ENCODE data around the gene HIGD1A. TPM values are rescaled to one million over a fixed set of nuclear protein-coding genes. Genes with fewer than 3 reads are reported as not detected.

Gene HIGD1A
- total and polyA plus RNA-seq, 10 of the 15 experiments (the other 5 are each of a cell fraction or from before 2014, with no cell fraction given): 73.9 to 487 (median 175) TPM

DNA sequence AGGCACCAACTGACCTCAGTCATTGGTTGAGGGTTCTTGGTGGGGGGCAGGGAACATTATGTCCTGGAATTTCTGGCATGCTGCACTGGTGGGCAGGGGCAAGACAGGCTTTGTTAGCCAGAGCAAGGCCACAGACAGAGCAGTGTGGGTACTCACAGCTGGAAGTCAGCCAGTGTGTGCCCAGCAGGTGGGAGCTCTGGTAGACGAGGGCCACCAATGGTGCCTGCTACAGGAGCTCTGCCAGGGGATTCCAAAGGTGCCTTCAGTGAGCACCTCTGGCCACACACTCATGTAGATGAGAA, 40.1 kb upstream of the HIGD1A start:
- intact Hi-C loops (cut with micrococcal nuclease; ENCODE audit: unreplicated experiment) (no loop called here), in situ Hi-C loops (cut with MboI) (no loop called here)
- TF ChIP-seq, protein P1, sequence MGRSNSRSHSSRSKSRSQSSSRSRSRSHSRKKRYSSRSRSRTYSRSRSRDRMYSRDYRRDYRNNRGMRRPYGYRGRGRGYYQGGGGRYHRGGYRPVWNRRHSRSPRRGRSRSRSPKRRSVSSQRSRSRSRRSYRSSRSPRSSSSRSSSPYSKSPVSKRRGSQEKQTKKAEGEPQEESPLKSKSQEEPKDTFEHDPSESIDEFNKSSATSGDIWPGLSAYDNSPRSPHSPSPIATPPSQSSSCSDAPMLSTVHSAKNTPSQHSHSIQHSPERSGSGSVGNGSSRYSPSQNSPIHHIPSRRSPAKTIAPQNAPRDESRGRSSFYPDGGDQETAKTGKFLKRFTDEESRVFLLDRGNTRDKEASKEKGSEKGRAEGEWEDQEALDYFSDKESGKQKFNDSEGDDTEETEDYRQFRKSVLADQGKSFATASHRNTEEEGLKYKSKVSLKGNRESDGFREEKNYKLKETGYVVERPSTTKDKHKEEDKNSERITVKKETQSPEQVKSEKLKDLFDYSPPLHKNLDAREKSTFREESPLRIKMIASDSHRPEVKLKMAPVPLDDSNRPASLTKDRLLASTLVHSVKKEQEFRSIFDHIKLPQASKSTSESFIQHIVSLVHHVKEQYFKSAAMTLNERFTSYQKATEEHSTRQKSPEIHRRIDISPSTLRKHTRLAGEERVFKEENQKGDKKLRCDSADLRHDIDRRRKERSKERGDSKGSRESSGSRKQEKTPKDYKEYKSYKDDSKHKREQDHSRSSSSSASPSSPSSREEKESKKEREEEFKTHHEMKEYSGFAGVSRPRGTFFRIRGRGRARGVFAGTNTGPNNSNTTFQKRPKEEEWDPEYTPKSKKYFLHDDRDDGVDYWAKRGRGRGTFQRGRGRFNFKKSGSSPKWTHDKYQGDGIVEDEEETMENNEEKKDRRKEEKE (IDR thresholded peaks at IDR 0.05): no peak
- TF ChIP-seq MTA3 (IDR thresholded peaks at IDR 0.05; ENCODE audit: borderline replicate concordance, low read length): no peak
- TF ChIP-seq KLF5 (IDR thresholded peaks at IDR 0.05; ENCODE audit: partially characterized antibody): no peak
- no peak for TF ChIP-seq CUX1 (IDR thresholded peaks at IDR 0.05; ENCODE audit: insufficient replicate concordance, low read depth, low read length)
- no peak for TF ChIP-seq NR2C1 (IDR thresholded peaks at IDR 0.05)
- no peak for TF ChIP-seq MYB (IDR thresholded peaks at IDR 0.05; ENCODE audit: borderline replicate concordance, low read depth, low read length)
- TF ChIP-seq CHD4 (IDR thresholded peaks at IDR 0.05): no peak
- TF ChIP-seq, protein P2, sequence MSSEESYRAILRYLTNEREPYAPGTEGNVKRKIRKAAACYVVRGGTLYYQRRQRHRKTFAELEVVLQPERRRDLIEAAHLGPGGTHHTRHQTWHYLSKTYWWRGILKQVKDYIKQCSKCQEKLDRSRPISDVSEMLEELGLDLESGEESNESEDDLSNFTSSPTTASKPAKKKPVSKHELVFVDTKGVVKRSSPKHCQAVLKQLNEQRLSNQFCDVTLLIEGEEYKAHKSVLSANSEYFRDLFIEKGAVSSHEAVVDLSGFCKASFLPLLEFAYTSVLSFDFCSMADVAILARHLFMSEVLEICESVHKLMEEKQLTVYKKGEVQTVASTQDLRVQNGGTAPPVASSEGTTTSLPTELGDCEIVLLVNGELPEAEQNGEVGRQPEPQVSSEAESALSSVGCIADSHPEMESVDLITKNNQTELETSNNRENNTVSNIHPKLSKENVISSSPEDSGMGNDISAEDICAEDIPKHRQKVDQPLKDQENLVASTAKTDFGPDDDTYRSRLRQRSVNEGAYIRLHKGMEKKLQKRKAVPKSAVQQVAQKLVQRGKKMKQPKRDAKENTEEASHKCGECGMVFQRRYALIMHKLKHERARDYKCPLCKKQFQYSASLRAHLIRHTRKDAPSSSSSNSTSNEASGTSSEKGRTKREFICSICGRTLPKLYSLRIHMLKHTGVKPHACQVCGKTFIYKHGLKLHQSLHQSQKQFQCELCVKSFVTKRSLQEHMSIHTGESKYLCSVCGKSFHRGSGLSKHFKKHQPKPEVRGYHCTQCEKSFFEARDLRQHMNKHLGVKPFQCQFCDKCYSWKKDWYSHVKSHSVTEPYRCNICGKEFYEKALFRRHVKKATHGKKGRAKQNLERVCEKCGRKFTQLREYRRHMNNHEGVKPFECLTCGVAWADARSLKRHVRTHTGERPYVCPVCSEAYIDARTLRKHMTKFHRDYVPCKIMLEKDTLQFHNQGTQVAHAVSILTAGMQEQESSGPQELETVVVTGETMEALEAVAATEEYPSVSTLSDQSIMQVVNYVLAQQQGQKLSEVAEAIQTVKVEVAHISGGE (CRISPR knock-in tag; IDR thresholded peaks at IDR 0.05): no peak
- no peak for TF ChIP-seq SMAD5 (IDR thresholded peaks at IDR 0.05; ENCODE audit: low read depth)
- RAD21 ChIA-PET (ENCODE audit: unreplicated experiment): no interaction called here
- Histone ChIP-seq H3K4me1 (ENCODE audit: control insufficient read depth, insufficient read depth, low read length) (peaks cover 5% of the 10 kb centered on the region), H3K4me2 (ENCODE audit: control insufficient read depth, insufficient read depth) (no peak overlapping the region), H4K20me1 (ENCODE audit: control insufficient read depth, insufficient read depth) (no peaks in the 10 kb centered on the region), H3K9ac (ENCODE audit: control insufficient read depth, insufficient read depth, low read length) (no peak overlapping the region), H3K9me3 (replicated peaks; ENCODE audit: control insufficient read depth, insufficient read depth, low read length) (no peaks in the 10 kb centered on the region), H3K79me2 (ENCODE audit: control insufficient read depth, insufficient read depth, low read length) (no peaks in the 10 kb centered on the region), H3K27me3 (replicated peaks in 1 of 2; ENCODE audit: control insufficient read depth in 2 of 2, insufficient read depth in 2 of 2, low read length in 1 of 2) (no peaks in the 10 kb centered on the region), H3K36me3 (ENCODE audit: control insufficient read depth in 2 of 2, insufficient read depth in 2 of 2, low read length in 1 of 2) (no peaks in the 10 kb centered on the region), H2AFZ (ENCODE audit: control insufficient read depth, low read depth, low read length) (no peak overlapping the region), H3K27ac (ENCODE audit: control insufficient read depth, insufficient read depth) (no peak overlapping the region), H3K4me3 (no peak overlapping the region)
- no peak for FAIRE-seq
- WGBS (ENCODE audit: insufficient coverage, insufficient replicate concordance, low lambda C conversion rate, missing lambda C conversion rate): 95% methylated on average over 1 of the region's 1 CpG
- BruUV-seq (replicated peaks): no TSS peak
- SMC1A ChIA-PET (ENCODE audit: uncharacterized antibody, unreplicated experiment): interaction anchor here (1.0 kb wide), 1 partner anchor 13 kb away, joined by 3 read pairs; no protein-coding TSS in a partner anchor
- no peak for DNase-seq (ENCODE audit: low read depth, low spot score)
- POLR2A ChIA-PET: no interaction called here
- CTCF ChIA-PET: no interaction called here
- ATAC-seq: no peak

Measured in GM12878 (cell line).